ENCODE results near the gene INSRR. TPM values are rescaled to one million over a fixed set of nuclear protein-coding genes. Genes with fewer than 3 reads are reported as not detected.

Gene INSRR
- total and polyA plus RNA-seq, 9 of the 15 experiments (the other 6 are each of a cell fraction or from before 2014, with no cell fraction given) = 0.03 to 0.18 (median 0.06) TPM; not detected in 3

DNA sequence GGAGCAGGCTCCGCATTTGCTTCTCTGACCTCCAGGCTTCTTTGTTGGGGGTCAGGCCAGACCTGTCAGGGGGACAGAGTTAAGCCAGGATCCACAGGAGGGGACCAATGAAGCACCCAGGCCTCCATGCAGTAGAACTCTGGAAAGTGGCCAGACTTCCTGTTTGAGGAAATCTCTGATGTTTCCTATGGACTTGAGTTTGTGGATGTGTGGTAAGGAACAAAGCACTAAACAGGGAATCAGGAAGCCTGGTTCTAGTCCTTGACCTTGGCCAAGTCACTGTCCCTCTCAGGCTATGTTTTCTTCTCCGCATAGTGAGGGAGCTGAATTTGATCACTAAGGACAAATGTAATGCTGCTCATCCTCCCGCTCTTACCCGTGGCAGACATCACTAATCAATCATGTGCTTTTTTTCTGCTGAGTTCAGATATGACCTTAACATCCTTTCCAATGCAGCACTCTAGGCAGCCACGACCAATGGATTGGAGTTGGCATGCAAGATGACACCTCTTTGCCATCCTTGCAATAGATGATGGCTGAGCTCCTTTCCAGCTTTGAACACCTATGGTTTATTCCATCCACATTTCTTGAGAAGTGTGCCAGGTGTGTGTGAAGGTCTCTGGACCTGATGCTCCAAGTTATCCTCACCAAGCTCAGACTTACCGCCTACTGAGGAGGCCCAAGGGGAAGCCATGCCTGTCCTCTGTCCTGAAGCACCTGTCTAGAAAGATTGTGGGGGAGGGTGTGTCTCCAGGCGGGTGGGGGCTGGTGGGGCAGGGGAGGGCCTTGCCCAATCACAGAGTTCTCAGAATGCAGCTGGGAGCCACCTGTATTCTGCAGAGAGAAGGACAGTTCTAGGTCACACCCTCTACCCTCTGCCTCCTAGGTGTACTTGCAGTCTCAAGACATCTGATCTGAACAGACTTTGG lies 52.1 kb downstream of the INSRR start (continued):
- TF ChIP-seq, protein P1, sequence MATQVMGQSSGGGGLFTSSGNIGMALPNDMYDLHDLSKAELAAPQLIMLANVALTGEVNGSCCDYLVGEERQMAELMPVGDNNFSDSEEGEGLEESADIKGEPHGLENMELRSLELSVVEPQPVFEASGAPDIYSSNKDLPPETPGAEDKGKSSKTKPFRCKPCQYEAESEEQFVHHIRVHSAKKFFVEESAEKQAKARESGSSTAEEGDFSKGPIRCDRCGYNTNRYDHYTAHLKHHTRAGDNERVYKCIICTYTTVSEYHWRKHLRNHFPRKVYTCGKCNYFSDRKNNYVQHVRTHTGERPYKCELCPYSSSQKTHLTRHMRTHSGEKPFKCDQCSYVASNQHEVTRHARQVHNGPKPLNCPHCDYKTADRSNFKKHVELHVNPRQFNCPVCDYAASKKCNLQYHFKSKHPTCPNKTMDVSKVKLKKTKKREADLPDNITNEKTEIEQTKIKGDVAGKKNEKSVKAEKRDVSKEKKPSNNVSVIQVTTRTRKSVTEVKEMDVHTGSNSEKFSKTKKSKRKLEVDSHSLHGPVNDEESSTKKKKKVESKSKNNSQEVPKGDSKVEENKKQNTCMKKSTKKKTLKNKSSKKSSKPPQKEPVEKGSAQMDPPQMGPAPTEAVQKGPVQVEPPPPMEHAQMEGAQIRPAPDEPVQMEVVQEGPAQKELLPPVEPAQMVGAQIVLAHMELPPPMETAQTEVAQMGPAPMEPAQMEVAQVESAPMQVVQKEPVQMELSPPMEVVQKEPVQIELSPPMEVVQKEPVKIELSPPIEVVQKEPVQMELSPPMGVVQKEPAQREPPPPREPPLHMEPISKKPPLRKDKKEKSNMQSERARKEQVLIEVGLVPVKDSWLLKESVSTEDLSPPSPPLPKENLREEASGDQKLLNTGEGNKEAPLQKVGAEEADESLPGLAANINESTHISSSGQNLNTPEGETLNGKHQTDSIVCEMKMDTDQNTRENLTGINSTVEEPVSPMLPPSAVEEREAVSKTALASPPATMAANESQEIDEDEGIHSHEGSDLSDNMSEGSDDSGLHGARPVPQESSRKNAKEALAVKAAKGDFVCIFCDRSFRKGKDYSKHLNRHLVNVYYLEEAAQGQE (IDR thresholded peaks at IDR 0.05; ENCODE audit: borderline replicate concordance) = 0 out of 2 replicates have a peak, but pooled peaks have one; percentile 10
- TF ChIP-seq, protein P1 (CRISPR knock-in tag; IDR thresholded peaks at IDR 0.05; ENCODE audit: low read depth) = no peak

Data from K562 (cell line).